HG02884 (cell line): ENCODE results near the gene TTC1.
"Not testable (repeated sequence)": the region's sequence is repeated elsewhere in the genome, so short reads cannot be mapped to it uniquely, and the experiment has no call there.

Experiments used
- ATAC-seq: cut with Tn5 transposase; IDR thresholded peaks from one replicate; pipeline ENCODE4 v1.9.1; 2021; ENCODE audit warnings: mild to moderate bottlenecking, moderate library complexity; ENCODE audit not compliant: unreplicated experiment

Gene TTC1

GRCh38 chr5:159993194-159993593 lies 15.7 kb upstream of the TTC1 start:
- no peak for ATAC-seq

- no peak for ATAC-seq
These were observed 13.0 kb upstream of the TTC1 start for GRCh38 chr5:159995907-159996306.

DNA sequence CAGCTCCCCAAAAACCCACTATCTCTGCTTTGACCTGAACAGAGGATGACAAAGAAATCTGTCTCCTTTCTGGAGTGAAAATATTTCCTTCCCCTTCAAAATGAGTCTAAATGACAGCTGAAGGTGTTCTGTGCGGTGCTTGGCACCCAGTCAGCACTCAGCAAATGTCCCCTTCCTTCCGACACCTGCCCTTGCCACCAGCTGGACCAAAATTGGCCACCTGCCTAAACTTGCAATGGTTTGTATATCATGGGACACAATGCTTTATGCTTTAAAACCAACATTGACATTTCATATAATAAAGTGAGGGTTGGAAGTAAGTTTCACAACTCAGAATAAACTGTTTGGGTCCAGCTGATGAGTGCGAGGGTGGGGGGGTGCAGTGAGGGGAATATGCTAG lies 7.5 kb upstream of the TTC1 start:
- no peak for ATAC-seq

GRCh38 chr5:160007514-160007913 lies 1.4 kb upstream of the TTC1 start:
- no peak for ATAC-seq

GRCh38 chr5:160008529-160008876 lies 436 bp upstream of the TTC1 start:
- peak; percentile 5 for ATAC-seq

DNA sequence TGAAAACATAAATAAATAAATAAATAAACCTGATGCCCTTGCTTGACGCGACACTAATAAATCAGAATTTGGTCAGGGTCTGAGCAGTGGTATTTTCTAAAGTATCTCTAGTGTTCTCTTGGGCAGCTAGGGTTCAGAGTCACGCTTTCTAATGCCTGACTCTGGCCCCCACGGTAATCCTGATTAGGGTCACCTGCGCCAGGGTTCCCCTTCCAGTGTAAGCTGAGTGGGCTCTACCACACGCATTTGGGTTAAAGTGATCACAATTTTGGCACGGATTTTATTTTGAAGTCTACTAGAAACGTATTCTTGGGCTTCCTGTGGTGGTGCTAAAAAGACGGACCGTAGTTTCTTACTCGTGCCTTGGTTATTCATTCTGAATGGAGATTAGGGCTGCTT lies 651 bp downstream of the TTC1 start:
- no peak for ATAC-seq

DNA sequence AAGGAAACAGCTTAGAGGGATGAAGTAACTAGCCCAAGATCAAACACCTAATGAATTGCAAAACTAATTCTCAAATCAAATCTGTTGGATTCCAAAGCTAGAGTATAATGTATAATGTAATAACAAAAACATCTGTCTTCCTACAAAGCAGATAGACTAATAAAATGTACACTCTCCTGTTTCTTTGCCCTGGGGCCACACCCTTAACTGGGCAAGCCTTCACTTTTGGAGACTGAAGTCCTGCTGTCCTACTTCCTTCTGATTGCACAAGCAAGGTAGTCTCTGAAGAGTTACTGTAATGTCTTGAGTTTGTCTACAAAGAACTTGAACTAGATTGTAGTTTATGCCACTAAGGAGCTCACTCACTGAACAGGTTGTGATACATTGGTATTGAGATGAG lies 2.5 kb downstream of the TTC1 start:
- ATAC-seq: no peak

- ATAC-seq: not testable (repeated sequence)
These were observed 5.3 kb downstream of the TTC1 start for GRCh38 chr5:160014197-160014596.

DNA sequence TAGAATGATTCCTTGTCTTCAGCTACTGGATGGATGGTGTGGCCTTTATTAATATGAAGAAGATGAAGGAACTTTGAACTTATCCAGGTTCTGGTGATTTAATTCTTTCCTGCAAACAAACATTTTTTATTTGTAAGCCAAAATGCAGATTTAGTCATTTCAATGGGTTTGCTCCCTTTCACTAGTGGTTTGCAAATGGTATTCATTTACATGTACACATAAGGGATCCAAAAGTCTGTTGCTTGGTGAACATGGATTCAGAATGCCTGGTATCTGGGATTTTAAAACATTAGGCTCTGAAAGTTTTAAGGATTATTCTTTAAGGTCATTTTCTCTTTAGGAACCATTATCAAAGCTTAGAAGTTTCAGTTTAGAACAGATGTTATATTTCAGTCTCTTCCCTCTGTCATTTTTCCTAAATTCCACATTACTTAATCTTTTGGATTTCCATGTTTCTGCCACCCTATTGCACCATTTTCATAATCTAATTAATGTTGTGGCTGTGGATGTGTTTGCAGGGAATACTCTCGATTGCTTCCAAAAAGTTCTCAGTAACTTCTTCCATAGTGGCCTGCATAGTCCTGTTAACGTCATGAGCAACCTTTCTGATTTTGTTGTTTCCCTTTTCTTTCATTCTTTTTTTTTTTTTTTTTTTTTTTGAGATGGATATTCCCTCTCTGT lies 10.1 kb downstream of the TTC1 start:
- no peak for ATAC-seq

GRCh38 chr5:160020266-160020770 lies 11.4 kb downstream of the TTC1 start:
- ATAC-seq: no peak

DNA sequence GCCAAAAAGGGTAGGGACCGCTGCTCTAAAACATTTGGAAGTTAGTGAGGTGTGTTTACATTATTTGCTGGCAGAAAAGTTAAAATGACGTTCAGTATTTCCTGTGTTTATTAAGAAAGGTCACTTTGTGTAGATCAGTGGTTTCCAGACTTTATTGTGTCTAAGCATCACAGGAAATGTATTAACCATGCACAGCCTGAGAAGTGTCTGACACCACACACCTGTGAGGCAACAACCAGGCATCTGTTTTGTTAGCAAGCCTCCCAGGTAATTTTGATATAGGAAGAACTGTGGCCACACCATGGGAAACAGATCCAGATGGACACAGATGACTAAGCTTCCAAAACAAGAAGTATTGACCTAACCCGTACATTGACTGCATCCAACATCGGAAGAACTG lies 12.0 kb downstream of the TTC1 start:
- ATAC-seq: no peak

DNA sequence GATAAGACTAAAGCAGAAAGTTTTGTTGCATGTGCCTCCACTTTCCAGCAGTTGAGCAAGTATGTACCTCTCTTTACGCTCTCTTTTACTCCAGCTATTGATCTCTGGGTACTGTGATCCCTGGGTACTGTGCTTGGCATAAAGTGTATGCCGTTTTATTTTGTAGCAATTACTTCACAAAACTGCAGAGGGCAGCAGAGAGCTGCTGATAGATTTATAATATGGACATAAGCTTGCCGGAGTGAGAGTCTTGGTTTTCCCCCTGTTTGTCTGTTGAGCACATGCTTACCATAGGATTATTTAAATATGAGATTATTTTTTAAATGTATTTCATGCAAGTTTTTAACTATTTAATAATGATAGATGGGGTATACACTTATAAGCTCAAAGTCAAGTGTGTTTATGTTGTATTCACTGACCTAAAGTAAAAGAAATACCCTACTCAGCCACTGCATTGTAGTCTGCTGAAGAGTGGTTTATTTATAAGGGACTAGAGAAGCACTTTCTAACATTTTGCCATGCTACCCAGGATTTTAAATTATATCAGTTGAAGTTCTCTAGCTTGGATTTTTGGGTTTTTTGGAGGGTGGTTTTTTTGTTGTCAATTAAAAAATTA lies 13.0 kb downstream of the TTC1 start:
- ATAC-seq: peak; percentile 90

- no peak for ATAC-seq
These were observed 14.3 kb downstream of the TTC1 start for GRCh38 chr5:160023007-160023907.

DNA sequence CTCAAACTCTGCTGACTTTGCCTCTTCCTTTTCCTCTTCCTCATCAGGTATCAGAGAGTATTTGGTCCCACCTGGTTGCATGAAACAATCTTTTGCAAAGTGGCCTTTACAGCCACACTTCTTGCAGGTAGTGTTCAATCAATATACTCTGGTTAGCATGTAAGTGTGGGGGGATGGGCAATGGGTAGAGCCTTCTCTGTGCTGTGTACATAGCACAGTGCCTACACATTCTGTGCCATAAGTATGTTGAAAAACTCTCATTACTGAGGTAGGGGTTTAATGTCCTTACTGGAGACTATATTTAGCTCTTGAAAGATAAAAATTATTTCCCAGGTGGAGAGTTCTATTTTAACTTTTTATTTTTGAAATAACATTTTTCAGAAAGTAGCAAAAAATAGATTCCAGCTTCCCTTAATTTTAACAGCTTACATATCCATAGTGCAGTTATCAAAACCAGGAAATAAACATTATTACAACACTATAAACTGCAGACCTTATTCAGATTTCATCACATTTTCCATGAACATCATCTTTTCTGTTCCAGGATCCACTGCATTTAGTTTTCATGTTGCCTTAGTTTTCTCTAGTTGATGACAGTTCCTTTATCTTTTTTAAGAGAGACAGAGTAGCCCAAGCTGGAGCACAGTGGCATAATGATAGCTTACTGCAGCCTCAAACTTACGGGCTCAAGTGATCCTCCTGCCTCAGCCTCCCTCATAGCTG lies 15.1 kb downstream of the TTC1 start:
- no peak for ATAC-seq

GRCh38 chr5:160029004-160029403 lies 20.1 kb downstream of the TTC1 start:
- no peak for ATAC-seq

DNA sequence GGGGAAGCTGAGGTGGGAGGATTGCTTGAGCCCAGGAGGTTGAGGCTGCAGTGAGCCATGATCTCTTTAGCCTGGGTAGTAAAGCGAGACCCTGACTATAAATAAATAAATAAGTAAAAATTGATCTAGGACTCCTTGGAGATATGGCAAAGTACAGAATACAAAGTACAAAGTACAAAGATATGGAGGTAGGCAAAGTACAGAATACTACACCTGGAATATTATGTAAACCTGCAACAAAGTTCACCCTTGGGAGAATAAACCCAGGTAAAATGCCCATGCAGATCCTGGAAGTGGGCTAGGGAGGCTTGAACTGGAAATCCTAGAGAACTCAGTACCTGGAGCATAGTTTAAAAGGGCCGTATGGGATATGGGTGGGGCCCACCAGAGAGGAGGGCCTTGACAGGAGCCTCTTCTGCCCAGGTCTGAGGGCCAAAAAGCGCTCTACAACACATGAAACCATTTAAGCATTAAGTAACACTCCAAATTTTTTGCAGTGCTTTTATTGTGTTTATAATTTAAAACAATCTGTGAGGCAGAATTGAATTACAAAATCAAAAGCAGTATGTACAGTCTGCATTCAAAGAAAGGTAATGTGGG lies 20.7 kb downstream of the TTC1 start:
- ATAC-seq: no peak

GRCh38 chr5:160030631-160031377 lies 21.9 kb downstream of the TTC1 start:
- ATAC-seq: no peak

DNA sequence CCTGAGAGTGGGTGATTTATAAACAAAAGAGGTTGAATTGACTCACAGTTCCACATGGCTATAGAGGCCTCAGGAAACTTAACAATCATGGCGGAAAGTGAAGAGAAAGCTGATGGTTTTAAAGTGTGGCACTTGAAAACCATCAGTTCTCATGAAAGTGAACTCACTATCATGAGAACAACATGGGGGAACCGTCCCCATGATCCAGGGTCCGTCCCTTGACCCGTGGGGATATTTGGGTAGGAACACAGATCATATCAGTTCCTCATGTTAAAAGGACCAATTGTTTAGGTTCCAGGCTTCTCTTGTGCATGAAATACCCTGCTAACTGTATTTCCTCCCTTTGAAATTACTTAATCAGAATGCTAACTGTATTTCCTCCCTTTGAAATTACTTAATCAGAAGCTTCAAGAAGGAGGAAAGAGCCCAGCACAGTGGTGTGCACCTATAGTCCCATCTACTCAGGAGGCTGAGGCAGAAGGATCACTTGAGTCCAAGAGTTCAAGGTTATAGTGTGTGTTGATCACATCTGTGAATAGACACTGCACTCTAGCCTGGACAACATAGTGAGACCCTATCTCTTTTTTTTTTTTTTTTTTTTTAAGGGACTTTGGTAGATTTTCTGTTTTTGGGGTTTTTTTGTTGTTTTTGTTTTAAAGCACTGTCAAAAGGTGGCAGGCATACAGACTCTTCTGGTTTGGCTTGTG lies 24.8 kb downstream of the TTC1 start:
- no peak for ATAC-seq

DNA sequence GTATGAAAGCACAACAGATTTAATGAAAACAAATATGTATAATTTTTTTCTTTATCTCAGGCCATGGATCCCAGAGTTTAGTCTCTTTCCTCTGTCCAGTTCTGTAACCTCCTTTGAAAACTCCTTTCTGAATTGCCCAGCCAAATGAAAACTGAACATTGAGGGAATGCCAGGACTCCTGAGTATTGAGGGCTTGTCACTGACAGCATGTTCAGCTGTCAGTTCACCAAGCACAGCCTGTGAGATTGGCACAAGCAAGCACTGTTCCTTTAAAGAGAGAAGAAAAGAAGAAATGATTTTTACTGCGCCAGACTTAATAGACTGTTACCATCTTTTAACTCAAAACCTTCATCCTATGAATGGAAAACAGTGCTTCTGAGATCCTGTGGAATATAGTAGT lies 27.3 kb downstream of the TTC1 start:
- no peak for ATAC-seq
